GM21717 (cell line): ENCODE measurements around the gene NUP210.
"Not testable (repeated sequence)": the region's sequence is repeated elsewhere in the genome, so short reads cannot be mapped to it uniquely, and the experiment has no call there.

ENCODE experiments used
- ATAC-seq: cut with Tn5 transposase; IDR thresholded peaks from one replicate; pipeline ENCODE4 v1.9.1; 2021; ENCODE audit warnings: mild to moderate bottlenecking, moderate library complexity; ENCODE audit not compliant: unreplicated experiment

The NUP210 gene

DNA sequence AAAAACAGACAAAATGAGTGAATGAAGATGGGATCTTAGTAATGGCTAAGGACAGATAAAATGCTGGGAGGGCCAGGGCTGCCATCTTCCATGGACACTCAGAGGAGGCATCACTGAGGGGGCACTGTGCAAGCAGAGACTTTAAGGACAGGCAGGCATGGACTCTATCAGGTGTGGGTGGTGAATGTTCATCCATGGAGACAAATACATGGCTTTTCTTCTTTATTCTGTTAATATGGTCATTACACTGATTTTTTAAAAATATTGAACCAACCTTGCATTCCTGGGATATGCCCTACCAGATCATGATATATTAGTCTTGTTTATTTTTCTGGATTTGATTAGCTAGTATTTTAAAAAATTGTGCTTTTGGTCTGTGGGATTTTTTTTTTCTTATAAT, 12.2 kb downstream of the NUP210 start:
- ATAC-seq, result no peak

DNA sequence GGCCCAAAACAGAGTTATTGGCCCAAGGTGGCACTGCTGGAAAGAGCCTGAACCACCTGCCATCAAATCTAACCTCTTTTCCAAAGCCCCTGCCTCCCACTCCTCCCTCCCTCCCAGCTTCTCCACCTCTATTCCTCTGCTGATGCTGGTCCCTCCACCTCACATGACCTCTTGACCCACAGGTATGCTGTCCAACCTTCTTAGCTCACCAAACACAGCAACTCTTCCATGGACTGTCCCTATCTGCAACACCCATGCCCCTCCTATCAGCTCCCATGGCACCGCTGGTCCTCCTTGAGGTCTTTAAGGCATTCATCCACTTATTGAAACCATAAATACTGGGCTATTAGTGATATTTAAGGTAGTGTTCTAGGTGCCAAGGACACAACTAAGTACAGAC, 12.6 kb downstream of the NUP210 start:
- no peak for ATAC-seq

DNA sequence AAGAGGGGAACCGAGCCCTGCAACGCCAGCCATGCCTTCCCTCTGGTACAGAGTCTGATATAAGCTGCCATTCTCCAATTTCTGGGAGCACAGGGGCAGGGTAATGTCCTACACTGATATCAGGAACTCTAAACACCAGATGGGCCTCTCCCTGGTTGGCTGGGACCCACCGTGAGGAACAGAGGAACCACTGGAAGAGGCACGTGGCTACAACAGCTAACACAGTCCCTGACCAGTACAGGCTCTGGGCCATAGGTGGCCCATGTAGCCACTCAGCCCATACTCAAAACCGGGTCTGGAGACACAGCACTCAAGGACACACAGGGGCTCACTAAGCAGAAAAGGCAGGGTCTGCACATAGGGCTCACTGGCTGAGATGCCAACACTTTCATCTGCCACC, 13.9 kb downstream of the NUP210 start:
- ATAC-seq, result no peak

DNA sequence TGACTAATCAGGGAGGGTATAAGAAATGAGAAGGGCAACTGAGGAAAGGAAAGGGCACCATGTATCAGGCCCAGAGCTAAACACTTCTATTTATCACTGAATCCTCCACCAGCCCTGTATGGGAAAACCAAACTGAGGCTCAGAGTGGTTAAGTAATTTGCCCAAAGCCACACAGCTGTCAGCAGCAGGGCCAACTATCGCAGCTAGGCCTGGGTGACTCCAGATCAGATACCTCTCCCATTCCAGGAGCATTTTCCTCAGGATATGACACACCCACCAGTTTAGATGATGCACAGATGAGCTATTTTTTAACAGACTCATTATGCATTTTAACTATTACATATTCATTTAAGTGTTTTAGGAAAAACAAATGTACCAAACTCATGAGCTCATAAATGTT, 14.5 kb downstream of the NUP210 start:
- ATAC-seq, result no peak

DNA sequence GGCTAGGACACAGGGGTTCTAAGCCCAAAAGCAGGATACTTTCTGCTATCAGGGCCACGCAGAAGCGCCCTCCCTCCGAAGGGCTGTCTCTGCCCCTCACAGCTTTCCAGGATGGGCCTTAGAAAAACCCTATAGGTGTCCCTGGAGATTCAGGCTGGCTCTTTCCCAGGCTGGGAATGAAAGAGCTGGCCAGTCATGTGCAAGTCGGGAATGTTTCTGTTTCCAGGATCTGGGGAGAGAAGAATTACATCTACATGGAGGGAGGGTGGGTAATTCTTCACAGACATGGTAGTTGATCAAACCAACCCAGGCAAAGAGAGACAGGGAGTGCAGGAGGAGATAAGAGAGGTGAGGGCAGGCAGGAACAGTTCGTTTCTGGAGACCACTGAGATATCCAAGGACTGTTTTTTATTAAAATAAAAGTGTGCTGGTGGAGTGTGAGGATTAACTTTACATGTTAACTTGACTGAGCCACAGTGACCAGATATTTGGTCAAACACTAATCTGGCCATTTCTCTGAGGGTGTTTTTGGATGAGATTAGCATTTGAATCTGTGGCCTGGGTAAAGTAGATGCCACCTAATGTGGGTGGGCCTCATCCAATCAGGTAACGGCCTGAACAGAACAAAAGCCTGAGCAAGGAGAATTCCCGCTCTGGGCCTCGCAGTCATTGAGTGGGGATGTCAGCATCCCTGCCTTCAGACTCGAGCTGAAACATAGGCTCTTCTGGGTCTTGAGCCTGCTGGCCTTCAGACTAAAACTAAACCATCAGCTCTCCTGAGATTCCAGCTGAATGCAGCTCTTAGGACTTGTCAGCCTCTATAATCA, 15.3 kb downstream of the NUP210 start:
- no peak for ATAC-seq

DNA sequence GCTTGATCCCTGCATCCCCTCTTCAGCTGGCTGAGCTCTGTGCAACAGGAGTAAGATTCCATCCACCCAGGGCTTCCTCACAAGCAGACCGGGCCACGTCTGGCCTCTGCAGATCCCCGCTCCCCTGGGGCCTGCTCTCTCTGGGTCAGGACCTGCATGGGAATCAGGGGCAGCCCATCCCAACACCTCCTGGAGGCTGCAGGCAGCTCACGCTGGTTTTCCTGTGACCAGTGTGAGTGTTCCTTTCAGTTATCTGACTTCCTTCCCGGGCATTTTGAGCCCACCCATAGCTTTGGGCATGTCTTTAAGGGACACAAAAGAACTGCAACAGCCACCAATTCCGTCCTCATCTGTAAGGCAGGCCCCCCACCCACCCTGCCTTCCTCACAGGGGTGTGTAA, 16.3 kb downstream of the NUP210 start:
- ATAC-seq, result no peak

DNA sequence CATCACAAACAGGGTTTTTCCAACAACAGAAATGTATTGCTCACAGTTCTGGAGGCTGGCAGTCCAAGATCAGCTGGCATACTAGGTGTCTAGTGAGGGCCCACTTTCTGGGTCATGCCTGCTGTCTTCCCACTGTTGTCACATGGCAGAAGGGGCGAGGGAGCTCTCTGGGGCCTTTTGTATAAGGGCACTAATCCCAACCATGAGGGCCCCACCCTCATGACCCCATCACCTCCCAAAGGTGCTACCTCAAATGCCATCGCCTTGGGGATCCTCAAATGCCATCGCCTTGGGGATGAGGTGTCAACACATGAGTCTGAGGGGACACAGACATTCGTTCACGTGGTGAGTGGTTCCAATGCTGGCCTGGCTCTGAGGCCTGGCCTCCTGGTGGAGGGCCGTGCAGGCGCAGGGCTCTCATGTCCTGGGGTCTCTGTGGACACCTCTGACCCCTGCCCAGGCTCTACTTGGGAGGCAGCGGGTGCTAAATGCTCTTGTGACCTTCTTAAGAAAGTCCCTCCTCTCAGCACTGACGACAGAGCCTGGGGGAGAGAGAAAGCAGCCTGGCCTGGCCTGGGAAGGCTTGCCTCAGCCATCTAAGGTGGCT, 16.8 kb downstream of the NUP210 start:
- ATAC-seq, result no peak

DNA sequence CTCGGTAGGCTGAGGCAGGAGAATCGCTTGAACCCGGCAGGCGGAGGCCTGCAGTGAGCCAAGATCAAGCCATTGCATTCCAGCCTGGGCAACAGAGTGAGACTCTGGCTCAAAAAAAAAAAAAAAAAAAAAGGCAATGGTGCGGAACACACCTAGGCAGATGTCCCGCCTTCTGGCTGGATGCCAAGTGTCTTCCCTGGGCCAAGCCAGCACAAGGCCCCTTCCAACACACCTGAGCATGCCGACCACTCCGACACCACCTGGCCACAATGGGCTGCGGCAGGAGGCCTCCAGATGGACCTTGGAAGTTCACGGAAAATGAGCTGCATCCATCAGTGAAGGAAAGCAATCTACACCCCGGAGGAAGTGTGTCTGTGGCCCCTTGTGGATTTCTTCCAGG, 19.0 kb downstream of the NUP210 start:
- no peak for ATAC-seq

DNA sequence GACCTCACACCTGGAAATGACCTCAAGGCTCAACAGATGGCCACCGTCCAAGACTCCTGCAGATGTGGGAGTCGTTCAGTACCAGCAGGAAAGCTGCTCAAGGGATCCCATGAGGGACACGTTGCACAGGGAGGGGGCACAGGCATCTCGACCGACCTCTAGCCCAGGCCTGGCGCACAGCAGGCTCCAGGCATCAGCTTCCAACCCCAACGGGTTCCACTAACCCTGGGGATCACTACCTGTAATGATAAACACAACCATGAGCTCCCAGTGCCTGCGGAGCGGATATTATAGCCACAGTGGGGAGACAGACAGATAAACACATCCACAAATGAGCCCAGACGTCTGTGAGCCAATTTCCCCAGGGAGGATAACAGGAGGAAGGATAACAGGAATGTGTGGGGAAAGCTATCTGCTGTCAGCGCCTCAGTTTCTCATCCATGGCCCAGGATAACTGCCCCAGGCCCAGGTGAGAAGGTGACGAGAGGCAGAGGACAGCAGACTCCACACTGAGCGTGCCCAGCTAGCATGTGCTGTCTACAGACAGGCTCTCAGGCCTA, 19.9 kb downstream of the NUP210 start:
- ATAC-seq, result no peak

DNA sequence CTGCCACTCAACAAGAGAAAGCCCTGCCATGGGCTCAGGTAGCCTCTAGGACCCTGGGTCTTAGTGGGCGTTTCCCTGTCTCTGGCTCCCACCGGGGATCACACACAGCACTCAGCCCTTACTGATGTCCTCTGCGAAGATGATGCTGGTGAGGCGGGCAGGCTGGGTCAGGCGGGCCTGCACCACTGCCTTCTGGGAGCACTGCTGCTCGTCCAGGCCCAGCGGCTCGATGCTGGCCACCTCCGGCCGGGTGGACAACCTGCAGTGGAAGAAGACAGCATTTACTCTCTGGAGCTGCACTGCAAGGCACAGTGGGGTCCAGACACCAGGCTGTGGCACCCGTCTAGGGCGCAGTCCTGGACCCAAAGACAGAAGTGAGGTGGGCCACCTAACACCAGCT, 20.5 kb downstream of the NUP210 start:
- no peak for ATAC-seq

DNA sequence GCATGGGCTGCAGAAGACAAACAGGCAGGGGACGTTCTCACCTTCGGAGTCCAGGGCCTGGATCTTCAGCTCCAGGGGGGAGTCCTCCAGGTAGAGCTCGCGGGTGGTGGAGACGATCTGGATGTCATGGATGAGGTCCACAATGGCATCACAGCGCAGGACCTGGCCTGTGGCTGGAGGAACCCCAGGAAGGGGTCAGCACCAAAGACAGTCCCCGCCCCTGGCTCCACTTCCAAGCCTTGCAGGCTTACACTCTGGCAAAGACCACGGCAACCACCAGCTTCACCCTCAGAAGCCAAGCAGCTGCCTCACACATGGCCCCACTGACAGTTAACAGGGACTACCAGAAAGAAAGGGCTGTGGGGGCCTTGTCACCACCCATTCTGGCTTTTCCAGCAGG, 22.8 kb downstream of the NUP210 start:
- ATAC-seq, result no peak

DNA sequence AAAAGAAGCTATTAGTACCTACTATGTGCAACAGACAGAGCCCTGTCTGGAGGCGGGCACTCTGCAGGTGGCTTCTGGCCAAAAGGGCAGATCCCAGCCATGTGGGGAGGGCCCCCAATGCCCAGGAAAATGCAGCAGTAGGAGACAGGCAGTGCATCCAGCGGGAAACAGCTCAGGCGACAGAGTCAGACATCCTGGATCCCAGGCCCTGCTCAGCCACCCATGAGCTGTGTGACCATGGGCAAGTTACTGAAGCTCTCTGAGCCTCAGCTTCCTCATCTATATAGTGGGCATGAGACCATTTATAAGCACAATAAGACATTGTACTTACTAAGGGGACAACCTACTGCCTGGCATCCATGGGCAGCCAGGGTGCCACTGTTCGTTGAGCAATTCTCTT, 25.8 kb downstream of the NUP210 start:
- ATAC-seq, result no peak

DNA sequence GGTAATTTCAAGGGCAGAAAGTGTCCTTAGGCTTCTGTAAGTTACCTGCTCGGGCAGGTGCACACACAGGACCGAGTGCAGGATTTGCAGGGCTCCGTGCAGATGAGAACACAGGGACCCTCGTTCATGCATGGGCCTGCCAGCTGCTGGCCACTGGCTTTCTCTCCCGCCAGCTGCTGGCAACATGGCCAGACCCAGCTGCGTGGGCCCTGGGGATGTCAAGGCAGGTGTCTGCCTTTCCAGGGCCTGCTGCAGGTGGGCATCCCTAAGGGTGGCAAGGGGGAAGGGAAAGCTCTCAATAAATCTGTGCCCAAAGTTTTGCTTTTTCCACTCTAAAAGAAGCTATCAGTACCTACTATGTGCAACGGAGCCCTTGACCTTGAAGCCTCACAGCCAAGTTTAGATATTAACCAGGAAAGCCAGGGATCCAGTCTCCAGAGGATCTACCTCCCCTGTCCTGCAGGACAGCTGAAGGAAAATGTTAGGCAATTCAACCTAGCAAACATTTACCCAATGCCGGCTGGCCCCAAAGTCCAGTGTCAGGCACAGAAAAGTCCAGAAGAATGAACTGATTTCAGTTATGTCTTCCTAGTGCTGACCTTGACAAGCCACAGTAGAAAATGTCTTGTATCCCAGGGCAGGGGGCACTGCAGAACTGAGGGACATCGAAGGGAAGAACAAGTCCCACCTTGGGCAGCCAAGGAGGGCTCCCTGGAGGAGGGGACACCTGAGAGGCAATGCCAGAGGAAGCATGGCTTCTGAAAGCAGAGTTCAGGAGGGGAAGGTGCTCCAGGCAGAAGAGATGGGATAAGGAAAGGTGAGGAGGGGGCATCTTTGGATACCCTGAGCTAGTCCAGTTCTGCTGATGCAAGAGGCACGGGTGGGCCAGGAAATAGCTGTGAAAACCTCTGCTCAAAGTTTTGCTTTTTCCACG, 26.4 kb downstream of the NUP210 start:
- no peak for ATAC-seq

DNA sequence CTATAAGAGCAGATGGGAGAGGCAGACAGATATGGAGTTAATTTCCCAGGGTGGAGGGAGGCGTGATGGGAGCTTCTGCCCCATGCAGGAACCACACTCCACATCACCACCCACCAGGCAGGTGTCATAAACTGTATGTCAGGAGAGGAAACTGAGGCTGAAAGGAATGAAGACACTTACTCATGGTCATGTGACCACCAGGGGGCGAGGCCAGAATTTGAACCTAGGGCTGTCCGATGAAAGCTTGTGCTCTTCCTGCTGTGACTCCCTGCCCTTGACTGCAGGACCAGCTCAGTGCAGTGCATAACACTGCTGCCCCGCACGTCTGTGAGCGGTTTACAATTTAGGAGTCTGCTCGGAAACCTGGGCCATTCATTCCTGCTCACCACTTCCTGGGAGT, 28.8 kb downstream of the NUP210 start:
- ATAC-seq, result no peak

DNA sequence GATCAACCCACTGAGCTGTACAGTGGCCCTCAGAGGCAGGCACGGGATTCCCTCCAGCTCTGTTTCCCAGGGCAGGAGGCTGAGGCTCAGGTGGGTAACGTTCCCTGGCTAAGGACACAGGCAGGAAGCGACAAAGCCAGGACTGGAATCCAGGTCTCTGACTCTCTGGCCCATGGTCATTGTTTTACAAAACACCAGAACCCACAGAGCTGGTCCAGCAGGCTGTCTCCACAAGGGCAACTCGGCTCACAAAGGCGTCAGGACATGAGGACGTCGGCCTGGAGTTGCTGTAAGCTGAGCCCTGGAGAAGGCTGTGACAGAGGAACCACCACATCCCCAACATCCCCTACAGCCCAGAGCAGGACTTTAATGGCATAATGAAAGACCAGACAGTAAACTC, 30.7 kb downstream of the NUP210 start:
- no peak for ATAC-seq

DNA sequence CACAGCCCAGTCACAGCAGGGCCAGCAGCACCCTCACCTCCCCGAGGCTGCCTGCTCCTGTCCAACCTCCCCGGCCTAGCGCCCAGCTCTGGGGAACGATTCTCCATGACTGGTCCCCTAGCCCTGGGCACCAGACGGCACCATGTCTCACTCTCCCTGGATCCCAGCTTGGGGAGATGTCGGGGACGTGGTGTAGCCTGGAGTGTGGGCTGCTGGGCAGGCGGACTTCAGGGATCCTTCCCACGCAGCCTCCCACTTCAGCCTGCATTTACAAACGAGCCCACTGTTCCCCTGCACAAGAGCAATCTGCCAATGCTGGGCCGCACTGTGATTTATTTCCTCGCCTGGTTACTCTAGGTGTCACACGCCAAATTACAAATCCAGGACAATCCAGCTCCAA, 31.3 kb downstream of the NUP210 start:
- ATAC-seq, result no peak

DNA sequence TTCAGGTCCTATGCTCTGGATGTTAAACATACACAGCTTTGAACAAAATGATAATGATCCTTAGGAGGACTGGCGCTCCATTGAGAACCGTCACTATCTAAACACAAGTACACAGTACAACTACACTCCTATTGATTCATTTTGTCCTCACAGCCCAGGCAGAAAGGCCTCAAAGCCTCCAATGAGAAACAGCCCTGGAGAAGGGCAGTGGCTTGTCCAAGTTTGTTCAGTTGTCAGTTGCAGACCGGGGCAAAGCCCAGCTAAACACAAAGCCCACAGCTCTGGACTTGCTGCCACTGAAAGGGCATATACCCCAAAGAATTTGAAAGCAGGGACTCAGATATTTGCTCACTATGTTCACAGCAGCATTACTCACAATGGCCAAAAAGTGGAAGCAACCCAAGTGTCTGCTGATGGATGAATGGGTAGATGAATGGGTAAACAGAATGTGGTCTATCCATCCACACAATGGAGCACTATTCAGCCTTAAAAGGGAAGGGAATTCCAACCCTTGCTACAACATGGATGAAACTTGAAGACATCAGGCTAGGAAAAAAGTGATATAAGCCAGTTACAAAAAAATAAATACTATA, 34.7 kb downstream of the NUP210 start:
- ATAC-seq, result no peak

DNA sequence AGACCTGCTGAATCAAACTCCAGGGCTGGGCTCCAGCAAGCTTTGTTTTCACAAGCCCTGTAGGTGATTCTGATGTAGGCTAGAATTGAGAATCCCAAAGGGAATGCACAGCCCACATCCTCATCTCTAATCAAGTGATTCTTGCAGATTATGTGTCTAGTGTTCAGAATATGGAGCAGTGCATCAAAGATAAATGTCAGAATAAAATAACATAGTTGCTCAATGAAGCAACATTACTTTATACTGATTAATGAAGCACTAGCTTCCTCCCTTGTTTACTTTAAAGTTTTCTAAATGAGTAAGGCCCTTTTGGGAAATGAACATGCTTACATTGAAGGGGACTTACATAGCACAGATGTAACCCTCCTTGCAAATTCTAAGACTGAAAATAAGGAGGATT, 39.2 kb downstream of the NUP210 start:
- no peak for ATAC-seq

DNA sequence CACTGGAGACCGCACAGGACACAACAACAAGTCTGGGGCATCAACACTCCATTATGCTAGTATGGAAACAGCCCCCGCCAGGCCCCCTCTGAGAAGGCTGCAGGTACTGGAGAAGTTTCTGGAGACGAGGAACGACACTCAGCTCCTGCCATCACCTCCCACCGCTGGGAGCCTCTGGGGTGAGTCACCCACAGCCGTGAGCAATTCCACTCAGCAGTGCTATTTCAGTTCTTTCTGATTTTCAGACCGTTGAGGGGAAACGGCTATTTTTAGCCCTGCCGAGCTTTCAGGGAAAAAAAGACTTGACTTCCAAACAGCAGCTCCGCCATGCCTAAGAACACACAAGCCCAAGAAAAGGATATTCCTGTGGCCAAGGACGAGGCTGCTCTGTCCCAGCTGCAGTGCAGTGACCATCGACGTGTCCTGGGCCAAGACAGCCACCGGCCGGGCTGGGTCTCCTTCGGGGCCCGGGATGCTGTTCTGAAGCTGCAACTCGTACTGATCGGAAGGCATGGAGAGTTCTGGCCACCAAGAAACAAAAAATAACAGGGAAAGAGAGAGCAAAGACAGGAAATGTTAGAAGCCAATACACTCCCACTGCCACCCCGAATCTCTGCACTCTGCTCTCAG, 40.8 kb downstream of the NUP210 start:
- no peak for ATAC-seq

DNA sequence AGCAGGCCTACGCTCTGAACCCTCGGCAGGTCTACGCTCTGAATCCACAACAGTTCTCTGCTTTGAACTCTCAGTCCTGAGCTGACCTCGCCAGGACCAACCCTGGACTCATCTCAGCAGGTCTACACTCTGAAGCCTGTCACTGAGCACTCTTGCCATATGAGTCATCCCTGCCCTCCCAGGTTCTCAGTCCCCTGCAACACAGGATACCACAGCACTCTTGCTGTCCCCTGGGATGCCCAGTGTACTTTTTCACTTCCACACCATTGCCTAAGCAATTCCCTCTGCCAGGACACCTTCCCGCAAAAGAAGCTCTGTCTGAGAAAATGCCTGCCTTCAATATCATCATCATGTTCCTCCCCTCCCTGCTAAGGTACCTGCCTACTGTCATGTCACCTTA, 42.0 kb downstream of the NUP210 start:
- ATAC-seq, result no peak

DNA sequence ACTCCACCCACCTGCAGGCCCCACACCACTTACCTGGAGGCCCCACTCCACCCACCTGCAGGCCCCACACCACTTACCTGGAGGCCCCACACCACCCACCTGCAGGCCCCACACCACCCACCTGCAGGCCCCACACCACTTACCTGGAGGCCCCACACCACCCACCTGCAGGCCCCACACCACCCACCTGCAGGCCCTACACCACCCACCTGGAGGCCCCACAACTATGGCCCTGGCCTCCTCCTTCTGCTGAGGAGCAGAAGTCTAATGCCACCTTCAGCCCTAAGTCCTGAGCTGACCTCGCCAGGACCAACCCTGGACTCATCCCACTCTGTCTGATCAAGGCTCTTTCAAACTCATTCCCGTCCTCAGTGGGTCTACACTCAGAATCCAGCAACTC, 42.4 kb downstream of the NUP210 start:
- not testable (repeated sequence) for ATAC-seq
